HG03025 (cell line): ENCODE data around the gene AP1M1.

Experiments
- ATAC-seq: cut with Tn5 transposase; IDR thresholded peaks from one replicate; pipeline ENCODE4 v1.9.1; 2021; ENCODE audit warnings: mild to moderate bottlenecking, moderate library complexity; ENCODE audit not compliant: unreplicated experiment, low FRiP score

Gene AP1M1

GRCh38 chr19:16289594-16289993 lies 91.9 kb downstream of the AP1M1 start:
- ATAC-seq: no peak

- no peak for ATAC-seq
These were observed 93.0 kb downstream of the AP1M1 start for GRCh38 chr19:16290692-16291091.

DNA sequence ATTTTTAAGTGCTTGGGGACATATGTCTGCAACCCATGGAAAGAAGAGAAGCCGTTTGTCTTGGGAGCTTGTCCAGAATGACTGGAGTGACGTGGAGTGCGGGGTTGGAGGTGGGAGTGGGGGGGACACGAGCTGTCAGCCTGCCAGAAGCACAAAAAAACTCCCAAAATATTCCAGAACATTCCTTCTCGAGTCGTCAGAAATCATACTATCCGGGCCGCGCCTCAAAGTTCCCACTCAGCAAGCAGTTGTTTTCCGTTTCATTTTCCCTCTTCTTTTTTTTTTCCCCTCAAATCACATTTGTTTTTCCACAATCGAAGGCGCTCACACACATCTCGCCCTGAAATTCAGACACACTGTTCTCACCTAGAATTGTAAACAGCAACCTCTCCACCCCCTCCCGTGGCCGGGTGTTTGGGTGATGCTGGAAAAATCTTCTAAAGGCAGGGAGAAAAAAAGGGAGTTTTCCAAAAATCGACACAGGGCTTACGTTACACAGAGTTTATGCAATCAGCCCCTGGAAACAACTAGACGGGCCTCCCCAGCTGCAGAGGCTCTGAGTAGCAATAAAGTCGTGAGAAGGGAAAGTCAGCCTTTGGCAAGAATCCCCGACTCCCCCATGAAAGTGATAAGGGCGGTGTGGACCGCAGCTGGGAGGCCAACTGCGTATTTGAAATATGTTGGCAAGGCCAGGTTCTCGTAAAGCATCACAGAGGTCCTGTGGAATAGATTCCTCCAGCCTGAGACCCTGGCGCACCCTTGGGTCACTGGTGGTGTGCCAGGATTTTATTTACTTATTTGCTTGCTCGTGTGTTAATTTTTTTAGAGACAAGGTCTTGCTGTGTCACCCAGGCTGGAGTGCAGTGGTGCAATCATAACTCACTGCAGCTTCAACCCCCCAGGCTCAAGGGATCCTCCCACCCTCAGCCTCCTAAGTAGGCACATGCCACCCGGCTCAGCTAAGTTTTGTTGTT lies 95.7 kb downstream of the AP1M1 start:
- no peak for ATAC-seq

- no peak for ATAC-seq
These were observed 97.3 kb downstream of the AP1M1 start for GRCh38 chr19:16295057-16295456.
